HG03039 (cell line): Measurements from ENCODE around the gene SRMS.
"Not testable (repeated sequence)": the region's sequence is repeated elsewhere in the genome, so short reads cannot be mapped to it uniquely, and the experiment has no call there.

Experiments
- ATAC-seq: cut with Tn5 transposase; IDR thresholded peaks from one replicate; pipeline ENCODE4 v1.9.1; 2021; ENCODE audit warnings: mild to moderate bottlenecking, moderate library complexity; ENCODE audit not compliant: unreplicated experiment

The SRMS gene

DNA sequence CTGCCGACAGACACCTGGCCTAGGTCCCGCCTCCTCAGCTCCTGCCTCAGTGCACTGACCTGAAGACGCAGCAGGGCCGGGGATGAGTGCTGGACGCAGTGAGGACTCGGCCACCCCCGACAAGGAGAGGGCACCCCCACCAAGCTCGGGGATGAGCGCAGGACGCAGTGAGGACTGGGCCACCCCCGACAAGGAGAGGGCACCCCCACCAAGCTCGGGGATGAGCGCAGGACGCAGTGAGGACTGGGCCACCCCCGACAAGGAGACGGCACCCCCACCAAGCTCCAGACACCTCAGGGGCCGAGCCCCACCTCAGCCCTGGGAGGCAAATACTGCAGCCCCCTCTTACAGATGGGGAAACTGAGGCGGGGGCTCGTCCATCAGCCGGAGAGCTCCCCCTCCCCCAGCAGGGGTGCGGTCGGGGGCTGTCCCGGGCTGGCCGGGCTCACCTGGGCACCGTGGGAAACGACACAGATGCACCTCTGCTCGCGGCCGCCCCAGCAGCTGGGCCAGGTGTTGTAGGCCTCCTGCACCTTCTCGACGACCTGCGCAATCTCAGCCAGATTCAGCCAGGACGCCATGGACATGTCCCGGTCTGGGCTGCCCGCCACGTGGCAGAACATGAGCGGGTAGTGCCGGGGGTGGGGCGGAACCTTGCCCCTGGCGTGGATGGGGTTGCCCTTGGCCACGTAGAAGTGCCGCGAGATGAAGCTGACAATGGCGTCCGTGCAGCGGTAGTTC, 19.0 kb upstream of the SRMS start:
- no peak for ATAC-seq

DNA sequence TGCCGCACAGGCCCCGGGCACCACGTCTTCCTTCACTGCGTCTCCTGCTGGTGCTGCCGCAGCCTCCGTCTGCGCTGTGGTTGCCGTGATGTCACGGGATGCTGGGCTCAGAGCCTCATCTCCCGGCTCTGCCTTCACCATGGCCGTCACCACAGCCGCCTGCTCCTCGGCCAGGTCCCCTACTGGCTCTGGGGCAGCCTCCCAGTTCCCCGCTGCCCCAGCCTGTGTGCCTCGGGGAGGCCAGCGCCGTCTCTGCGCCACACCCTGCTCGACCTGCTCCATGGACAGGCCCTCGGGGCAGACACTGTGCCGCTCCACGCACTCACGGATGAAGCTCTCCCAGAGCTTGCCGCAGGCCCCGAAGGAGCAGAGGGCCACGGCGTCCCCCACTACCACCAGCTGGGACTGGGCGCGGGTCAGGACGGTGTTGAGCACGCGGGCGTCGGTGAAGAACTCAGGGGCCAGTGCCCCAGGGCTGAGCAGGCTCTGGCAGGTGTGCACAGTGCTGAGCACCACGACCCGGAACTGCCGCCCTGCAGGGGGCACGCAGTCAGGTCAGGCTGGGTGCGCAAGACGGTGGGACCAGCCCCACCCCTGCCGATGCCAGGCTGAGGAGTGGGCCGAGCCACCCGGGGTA, 18.3 kb upstream of the SRMS start:
- ATAC-seq: no peak

DNA sequence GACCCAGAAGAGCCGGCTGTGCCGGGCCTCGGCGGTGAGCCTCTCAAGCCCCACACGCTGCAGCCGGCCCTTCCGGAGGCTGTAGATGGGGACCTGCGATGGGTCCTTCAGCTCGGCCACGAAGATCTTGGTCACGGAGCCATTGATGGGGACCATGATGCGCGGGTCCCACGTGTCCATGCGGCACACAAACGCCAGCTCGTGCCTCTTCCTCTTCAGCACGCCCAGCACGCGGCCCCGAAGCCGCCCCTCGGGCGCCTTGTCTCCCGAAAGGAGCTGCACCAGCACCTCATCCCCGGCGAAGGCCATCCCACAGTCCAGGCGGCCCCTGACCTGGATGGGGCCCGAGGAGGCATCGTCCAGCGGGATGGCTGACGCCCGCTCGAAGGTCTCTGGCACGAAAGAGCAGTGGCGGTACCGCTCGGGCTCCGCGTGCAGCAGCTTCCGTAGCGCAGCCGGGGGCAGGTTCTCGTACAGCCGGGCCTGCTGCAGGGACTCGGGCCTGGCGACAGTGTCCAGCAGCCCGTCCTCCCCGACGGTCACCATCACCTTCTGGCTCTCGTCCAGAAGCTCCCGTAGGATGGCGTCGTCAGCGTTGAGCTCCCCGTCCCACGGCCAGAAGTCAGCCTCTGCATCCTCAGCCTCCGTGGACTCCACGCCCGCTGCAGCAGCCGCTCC, 17.6 kb upstream of the SRMS start:
- ATAC-seq: no peak

DNA sequence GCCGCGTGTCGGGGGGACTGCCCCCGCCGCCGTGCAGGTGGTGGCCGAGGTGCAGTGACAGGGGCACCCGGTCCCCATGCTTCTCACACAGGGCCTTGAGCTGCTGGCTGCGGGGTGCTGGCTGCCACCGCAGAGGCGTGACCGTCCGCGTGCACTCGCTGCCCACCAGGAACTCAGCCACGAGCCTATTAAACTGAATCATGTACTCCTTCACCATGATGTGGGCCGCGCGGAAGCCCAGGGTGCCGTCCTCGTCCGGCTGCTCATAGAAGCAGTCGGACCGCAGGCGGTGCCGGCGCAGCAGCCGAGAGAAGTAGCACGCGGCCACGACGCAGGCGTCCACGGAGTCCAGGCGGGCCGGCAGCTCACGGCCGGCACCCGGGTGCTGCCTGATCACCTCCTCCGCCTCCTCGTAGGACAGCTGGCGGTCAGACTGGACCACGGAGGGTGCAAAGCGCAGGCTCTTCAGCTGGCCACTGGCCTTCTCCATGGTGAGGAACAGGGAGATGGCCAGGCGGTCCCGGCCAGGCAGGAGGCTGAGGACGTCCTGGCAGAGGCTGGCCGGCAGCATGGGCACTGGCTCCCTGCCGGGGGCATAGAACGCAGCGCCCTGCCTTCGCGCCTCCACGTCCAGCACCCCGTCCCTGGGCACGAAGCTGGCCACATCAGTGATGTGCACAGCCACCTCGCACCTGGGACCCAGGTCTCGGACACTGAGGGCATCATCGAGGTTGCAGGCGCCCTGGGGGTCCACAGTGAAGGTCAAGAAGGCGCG, 16.7 kb upstream of the SRMS start:
- no peak for ATAC-seq

DNA sequence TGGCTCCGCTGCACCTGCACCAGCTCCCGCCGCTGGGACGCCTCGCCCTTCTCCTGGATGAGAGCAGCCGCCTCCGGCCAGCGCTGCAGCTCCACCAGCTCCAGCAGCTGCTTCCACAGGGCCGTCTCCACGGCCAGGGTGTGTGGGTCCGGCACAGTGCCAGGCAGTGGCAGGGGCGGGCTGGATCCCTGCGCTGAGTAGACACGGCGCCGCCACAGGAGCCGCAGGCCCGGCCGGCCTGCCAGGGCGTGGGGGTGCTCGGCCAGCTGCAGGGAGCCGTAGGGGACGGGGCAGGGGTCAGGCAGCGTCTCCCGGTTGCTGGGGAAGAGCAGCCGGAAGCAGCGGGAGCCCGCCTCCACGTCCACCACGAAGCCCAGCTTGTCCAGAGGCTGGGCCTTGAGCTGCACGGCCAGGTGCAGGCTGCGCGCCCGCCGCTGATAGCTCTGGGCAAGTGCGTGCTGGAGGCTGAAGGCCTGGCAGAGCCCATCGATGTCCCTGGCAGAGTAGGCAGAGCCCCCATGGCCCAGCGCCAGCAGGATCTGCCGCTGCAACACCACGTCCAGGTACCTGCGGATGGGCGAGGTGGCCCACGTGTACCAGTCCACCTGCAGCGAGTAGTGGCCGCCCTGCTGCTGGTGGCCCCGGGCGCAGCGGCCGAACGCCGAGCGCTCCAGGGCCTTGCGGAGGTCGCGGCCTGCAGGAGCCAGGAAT, 15.8 kb upstream of the SRMS start:
- ATAC-seq: no peak

DNA sequence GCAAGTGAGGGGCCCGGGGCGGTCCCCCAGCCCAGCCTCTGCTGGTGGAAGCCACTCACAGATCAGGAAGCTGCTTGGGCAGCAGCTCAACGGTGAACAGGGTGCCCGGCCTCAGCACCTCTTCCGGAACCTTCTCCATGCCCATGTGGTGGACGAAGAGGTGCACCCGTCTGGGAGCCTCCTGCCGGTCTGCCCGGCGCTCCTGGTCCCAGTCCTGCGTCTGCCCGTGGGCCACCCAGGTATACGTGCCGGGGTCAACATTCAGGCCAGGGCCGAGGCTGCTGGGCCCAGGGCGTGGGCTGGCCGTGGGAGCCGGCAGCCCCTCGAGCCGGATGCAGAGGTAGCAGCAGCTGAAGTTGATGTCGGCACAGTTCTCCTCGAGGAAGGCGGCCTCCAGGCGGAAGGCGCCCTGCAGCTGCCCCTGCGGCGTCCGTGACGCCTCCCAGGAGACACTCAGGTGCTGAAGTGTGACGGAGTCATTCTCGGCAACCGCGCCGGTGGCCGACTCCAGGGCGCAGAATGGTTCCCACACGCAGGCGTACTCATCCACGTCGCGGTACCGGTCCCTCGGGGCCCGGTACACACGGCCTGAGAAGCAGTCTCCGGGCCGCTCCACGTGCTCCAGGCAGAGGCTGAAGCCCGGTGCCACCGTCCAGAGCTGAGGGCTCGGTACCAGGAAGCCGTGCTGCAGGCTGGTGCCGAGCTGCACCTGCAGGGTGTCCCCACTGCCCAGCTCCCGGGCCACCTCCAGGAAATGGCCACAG, 15.1 kb upstream of the SRMS start:
- ATAC-seq: no peak

DNA sequence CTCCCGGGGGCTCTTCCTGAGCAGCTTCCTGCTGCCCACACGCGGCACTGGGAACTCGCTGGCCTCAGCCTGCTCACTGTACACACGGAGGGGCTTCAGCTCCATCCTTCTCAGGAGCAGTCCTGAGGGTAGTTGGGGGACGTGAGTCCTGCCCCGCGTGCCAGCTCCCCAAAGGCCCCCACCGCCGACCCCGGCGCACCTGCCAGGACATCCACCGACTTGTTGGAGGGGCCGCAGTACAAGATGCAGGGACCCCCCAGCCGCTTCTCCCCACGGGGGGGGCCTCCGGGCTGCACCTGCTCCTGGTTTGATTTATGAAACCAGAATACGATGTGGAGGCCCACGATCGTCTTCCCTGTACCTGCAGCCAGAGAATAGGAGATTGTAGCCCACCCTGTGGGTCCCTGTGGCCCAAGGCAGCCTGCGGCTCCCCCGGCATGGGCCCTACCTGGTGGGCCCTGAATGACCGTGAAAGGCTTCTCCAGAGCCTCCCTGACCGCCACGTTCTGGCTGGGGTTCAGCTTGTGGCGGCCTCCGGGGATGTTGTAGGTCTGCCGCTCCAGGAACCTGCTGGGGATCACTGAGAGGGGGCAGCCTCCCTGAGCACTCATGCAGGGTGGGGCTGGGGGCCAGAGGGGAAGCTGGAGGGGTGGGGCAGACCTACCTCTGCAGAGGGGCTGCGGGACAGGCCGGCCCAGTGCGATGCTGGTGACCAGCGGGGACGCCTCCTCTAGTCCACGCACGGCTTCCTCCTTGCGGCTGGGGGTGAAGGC, 14.3 kb upstream of the SRMS start:
- no peak for ATAC-seq

DNA sequence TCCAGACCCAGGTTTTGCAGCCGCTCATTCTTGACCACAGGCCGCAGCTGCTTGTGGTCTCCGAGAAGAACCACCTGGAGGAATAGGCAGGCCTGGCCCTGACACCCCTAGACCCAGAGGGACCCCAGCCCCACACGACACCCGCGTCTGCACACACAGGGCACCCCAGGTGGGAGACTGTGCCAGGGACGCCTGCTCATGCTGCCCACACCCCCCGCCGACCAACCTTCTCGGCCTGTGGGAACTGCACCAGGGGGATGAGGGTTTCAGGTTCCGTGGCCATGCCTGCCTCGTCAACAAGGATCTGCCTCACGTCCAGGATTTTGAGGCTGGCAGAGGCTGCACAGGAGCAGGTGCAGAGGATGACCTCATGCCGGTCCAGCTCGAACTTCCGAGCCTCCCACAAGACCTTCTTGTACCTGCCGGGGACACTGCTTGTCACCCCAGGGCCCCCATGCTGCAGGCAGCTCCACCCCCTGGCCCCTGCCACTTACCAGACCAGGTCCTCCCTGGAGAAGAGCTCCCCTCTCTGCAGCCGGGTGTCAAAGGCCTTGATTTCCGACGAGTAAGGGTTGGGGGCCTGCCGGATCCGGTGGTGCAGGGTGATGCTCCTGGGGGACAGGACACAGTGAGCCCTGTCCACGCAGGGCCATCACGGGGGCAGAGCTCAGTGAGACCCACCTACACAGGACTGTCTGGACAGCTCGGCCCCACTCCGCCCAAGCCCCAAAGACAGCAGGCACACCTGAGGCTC, 13.5 kb upstream of the SRMS start:
- no peak for ATAC-seq

DNA sequence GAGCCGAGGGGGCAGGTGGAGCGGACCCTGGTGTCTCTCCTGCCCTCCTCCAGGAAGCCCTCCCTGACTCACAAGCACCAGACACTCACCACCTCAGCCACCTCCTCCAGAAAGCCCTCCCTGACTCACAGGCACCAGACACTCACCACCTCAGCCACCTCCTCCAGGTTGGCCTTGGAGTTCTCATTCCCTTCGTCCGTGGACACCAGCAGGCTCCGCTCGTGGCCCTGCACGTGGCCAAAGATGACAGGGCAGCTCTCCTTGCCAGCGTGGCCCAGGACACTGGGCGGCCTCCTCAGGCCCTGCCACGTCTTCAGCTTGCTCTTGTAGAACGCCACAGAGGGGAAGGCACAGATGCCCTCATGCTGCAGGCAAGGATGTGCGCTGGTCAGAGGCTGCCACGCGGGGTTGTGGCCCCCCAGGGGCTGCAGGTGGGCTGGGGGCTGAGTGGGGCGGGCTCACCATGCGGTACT, 12.8 kb upstream of the SRMS start:
- no peak for ATAC-seq

DNA sequence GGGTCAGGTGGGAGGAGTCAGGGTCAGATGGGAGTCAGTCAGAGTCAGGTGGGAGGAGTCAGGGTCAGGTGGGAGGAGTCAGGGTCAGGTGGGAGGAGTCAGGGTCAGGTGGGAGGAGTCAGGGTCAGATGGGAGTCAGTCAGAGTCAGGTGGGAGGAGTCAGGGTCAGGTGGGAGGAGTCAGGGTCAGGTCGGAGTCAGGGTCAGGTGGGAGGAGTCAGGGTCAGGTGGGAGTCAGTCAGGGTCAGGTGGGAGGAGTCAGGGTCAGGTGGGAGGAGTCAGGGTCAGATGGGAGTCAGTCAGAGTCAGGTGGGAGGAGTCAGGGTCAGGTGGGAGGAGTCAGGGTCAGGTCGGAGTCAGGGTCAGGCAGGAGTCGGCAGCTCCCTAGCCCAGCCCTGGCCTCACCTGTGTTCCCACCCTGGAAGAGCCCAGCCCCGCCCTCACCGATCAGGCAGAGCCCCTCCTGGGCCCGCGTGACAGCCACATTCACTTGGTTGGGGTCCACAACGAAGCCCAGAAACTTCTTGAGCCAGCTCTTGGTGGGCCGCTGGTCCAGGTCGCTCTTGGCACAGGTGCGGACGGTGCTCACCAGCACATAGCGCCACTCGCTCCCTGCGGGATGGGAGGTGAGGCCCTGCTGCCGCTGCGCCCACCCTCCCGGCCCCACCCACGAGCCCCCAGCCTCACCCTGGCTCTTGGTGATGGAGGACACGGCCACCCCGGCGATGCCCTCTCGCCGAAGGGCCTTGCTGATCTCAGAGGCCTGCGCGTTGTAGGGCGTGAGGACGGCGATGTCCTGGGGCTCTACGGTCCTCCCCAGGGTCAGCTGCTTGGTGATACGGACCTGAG, 12.2 kb upstream of the SRMS start:
- not testable (repeated sequence) for ATAC-seq

DNA sequence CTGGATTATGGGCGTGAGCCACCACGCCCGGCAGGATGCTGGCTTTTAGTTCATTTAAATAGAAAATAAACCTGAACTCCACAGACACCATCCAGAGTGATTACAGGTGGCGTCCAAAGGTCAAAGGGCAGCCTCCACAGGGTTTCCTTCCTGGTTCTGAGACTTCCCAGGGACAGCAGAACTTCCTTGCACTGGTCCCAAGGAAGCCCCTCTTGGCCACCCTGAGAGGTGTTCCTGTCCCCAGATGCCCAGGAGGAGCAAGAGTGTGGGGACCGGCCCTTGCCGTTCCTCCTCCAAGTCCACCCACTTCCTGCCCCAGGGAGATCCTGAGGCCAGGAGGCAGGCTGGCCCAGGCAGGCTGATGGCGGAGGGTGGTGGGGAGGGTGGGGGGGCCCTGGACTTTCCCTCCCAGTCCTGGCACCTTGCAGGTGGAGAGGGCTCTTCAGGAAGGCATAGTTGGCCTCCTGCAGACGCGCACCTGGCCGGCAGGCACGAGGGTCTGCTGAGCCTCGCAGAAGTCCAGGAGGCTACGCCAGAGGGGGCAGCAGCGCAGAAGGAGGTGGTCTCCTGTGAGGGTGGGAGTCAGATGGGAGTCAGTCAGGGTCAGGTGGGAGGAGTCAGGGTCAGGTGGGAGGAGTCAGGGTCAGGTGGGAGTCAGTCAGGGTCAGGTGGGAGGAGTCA, 11.4 kb upstream of the SRMS start:
- no peak for ATAC-seq

DNA sequence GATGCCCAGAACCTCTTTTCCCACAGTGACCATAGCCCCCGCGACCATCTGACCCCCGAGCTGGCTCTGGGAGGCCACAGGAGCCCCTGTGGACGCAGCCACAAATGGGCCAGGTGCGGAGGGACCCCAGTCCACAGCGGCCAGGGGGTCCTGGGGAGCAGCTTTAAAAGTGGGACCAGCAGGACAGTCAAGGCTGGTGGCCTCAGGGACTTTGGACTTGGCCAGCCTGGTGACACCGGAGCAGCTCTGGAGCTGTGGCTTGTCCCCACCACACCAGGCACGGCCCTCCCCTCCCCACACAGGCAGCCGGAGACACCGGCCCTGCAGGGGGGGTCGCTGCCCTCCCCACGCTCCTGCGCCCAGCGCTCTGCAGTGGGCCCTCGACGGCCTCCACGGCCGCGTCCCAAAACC, 9.9 kb upstream of the SRMS start:
- ATAC-seq: no peak

DNA sequence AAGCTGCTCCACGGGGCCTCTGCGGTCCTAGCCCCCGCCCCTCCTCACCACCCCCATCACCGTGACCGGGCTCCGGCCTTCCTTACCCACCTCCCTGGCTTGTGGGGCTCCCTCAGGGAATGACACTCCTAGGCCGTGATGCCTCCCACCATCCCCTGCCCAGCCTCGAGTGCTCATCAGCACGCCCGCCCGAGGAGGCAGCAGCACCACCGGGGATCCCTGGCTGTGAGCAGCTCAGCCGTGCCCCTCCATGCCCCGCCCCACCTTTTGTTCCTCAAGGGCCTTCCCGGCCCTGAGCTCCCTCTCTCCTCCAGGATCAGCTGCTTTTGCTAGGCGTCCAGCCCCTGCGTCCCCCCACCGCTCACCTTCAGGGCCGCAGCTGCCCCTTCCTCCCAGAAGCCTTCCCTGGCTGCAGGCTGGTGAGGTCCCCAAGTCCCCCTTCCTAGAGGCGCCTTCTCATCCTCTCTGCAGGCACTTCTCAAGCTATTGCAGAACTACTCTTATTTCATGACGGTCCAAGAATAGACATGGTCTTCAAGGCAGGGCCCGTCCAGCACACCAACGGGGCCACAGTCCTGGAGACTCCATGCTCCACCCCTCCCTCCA, 9.4 kb upstream of the SRMS start:
- ATAC-seq: no peak

DNA sequence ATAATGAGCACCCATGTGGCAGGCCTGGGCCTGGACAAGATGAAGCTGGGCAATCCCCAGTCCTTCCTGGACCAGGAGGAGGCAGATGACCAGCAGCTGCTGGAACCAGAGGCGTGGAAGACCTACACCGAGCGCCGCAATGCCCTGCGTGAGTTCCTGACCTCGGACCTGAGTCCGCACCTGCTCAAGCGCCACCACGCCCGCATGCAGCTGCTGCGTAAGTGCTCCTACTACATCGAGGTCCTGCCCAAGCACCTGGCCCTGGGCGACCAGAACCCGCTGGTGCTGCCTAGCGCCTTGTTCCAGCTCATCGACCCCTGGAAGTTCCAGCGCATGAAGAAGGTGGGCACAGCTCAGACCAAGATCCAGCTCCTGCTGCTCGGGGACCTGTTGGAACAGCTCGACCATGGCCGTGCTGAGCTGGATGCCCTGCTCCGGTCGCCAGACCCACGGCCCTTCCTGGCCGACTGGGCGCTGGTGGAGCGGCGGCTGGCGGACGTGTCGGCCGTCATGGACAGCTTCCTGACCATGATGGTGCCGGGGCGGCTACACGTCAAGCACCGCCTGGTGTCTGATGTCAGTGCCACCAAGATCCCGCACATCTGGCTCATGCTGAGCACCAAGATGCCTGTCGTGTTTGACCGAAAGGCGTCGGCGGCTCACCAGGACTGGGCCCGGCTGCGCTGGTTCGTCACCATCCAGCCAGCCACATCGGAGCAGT, 8.3 kb upstream of the SRMS start:
- no peak for ATAC-seq

DNA sequence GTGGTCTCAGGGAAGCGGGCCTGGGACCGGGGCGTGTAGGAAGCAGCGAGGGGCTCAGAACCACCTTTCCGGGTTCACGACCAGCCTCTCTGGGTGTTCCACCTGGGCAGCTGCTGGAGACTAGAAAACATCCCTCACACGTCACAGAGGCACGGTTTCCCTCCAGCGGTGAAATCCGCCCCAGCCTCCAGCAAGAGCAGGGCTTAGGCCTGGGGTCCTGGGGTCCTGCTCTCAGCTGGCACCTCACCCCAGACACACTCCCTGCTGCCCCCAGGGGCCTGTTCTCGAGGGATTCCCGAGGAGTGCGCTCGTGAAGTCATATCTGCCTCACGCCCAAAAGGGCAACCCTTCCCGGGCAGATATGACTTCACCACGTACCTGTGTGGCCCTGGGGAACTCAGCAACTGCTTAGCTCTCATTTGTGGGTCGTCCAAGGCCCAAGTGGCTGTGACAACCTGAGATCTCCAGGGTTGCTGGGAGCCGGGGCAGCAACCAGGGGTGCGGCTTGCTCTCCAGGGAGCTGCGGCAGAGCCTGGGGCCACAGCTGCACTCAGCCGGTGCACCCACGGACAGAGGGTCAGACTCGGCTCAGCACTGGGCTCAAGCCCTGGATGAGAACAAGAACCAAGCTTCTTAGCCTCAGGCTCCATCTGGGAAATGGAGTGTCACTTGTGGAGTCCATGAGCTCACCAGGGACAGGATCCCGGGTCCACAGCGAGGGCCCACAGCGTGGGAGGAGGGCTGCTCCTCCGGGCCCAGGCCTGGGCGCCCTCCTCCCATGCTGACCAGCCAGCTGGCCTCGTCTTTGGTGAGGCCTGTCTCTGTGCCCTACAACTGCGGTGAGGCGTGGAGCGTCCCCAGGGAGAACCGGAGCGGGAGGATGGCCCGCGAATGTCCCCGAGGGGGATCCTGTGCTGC, 7.1 kb upstream of the SRMS start:
- ATAC-seq: no peak
